ENCODE results near the gene SNTG2. TPM values are rescaled to one million over a fixed set of nuclear protein-coding genes. Genes with fewer than 3 reads are reported as not detected.
A peak's percentile ranks its signal among the peaks of the same experiment; 100 is the strongest.

The SNTG2 gene
- polyA plus RNA-seq, 5 donors: 0.44 to 0.85 (median 0.54) TPM

GRCh38 chr2:951224-952006 is 766 bp downstream of the SNTG2 start:
- DNase-seq: no peak

- no peak for DNase-seq
Measured at GRCh38 chr2:953408-953807, 2.8 kb downstream of the SNTG2 start.

- peak in 1 of 2 donors; percentile 41 for DNase-seq
Measured at GRCh38 chr2:953975-954686, 3.5 kb downstream of the SNTG2 start.

- DNase-seq: no peak
Measured at GRCh38 chr2:954687-955000, 4.0 kb downstream of the SNTG2 start.

GRCh38 chr2:955829-956731 is 5.4 kb downstream of the SNTG2 start:
- DNase-seq: no peak

GRCh38 chr2:959457-959856 is 8.8 kb downstream of the SNTG2 start:
- DNase-seq: no peak

GRCh38 chr2:960061-960736 is 9.6 kb downstream of the SNTG2 start:
- no peak for DNase-seq

- no peak for DNase-seq
Measured at GRCh38 chr2:961786-962185, 11.1 kb downstream of the SNTG2 start.

- no peak for DNase-seq
Measured at GRCh38 chr2:963876-964275, 13.2 kb downstream of the SNTG2 start.

- no peak for DNase-seq
Measured at GRCh38 chr2:964562-964961, 13.9 kb downstream of the SNTG2 start.

GRCh38 chr2:965640-966147 is 15.0 kb downstream of the SNTG2 start:
- DNase-seq: no peak

GRCh38 chr2:973129-973528 is 22.5 kb downstream of the SNTG2 start:
- DNase-seq: no peak

- DNase-seq: no peak
Measured at GRCh38 chr2:974054-974453, 23.4 kb downstream of the SNTG2 start.

GRCh38 chr2:974502-974901 is 23.9 kb downstream of the SNTG2 start:
- DNase-seq: peak; percentile 59 to 60

GRCh38 chr2:975095-975494 is 24.4 kb downstream of the SNTG2 start:
- DNase-seq: no peak

- no peak for DNase-seq
Measured at GRCh38 chr2:979069-979928, 28.6 kb downstream of the SNTG2 start.

- DNase-seq: no peak
Measured at GRCh38 chr2:980176-980575, 29.5 kb downstream of the SNTG2 start.

GRCh38 chr2:981258-981657 is 30.6 kb downstream of the SNTG2 start:
- DNase-seq: no peak

GRCh38 chr2:981759-982158 is 31.1 kb downstream of the SNTG2 start:
- no peak for DNase-seq

- DNase-seq: no peak
Measured at GRCh38 chr2:985317-985898, 34.8 kb downstream of the SNTG2 start.

Measured in right lung (tissue), 5 donors.